K562 (cell line): ENCODE measurements around the gene KLHL29. TPM values are rescaled to one million over a fixed set of nuclear protein-coding genes. Genes with fewer than 3 reads are reported as not detected.
A peak's percentile ranks its signal among the peaks of the same experiment; 100 is the strongest.

ENCODE experiments used
- ATAC-seq: fragments of 200-7000 bp; cut with Tn5 transposase; 3 replicates; pipeline ENCODE4 v1.9.1; 2020; ENCODE audit warnings: moderate library complexity
- BruUV-seq: library from RNA; stranded (reverse); fragments of 400-500 nt; replicated peaks from 2 replicates; lab custom pipeline; 2021; lab: Mats Ljungman, UMichigan
- CTCF ChIA-PET: fragments of 300-600 bp; formaldehyde crosslinking; extraction: SDS; loops from one replicate; lab custom pipeline; 2021; ENCODE audit warnings: low intra/inter-chr PET ratio; lab: Yijun Ruan, JAX
- POLR2A ChIA-PET: fragments of 300-600, 350-650 bp; sonication (Branson Sonifier 250); formaldehyde crosslinking; extraction: SDS; loops from one replicate; lab custom pipeline; 2021; ENCODE audit warnings: antibody characterized with exemption, inconsistent platforms; lab: Yijun Ruan, JAX
- DNase-seq, 4 experiments: peaks; one replicate each; pipeline versions ENCODE4 v3.0.0 to v3.0.0-alpha.2; 2011 to 2018; ENCODE audit warnings: low spot score in 3 of 4, mixed read lengths in 3 of 4; ENCODE audit errors: extremely low read depth in 1 of 4
- FAIRE-seq: peaks from 2 replicates; lab custom pipeline; 2011; peaks lifted over from hg19 to GRCh38; lab: Jason Lieb, UNC
- H2AFZ ChIP-seq: 2 replicates; pipeline ENCODE4 v1.6.0; 2011; ENCODE audit warnings: low read depth, low read length, control low read depth, inconsistent platforms
- H3K27ac ChIP-seq: fragments of 200-600 bp; 3 replicates; pipeline ENCODE4 v1.8.0; 2011; ENCODE audit warnings: low read depth, mild to moderate bottlenecking, control low read depth, inconsistent platforms, low read length, moderate library complexity, mixed read lengths; ENCODE audit errors: extremely low read depth
- H3K27me3 ChIP-seq, 2 experiments: fragments of 300-600 bp in 1 of 2; 2 replicates in 1 of 2; 3 replicates in 1 of 2; pipeline versions ENCODE4 v1.6.0 to v1.8.0; 2011; ENCODE audit warnings: inconsistent platforms in 2 of 2, low read length in 2 of 2, mild to moderate bottlenecking in 1 of 2, mixed read lengths in 1 of 2, moderate library complexity in 1 of 2; ENCODE audit not compliant: control insufficient read depth in 2 of 2, insufficient read depth in 2 of 2
- H3K36me3 ChIP-seq: fragments of 300-600 bp; 3 replicates; pipeline ENCODE4 v1.8.0; 2011; ENCODE audit warnings: mild to moderate bottlenecking, low read length, inconsistent platforms; ENCODE audit not compliant: control insufficient read depth, insufficient read depth
- H3K4me1 ChIP-seq, 2 experiments: fragments of 200-600 bp in 1 of 2; replicated peaks in 1 of 2; 2 replicates in 1 of 2; 3 replicates in 1 of 2; pipeline versions ENCODE4 v1.5.1 to v1.8.0; 2011; ENCODE audit warnings: inconsistent platforms in 2 of 2, low read length in 2 of 2, mild to moderate bottlenecking in 1 of 2, mixed read lengths in 1 of 2, moderate library complexity in 1 of 2; ENCODE audit not compliant: control insufficient read depth in 2 of 2, insufficient read depth in 2 of 2
- H3K4me2 ChIP-seq: 2 replicates; pipeline ENCODE4 v1.6.1; 2011; ENCODE audit warnings: low read length, control low read depth, inconsistent platforms, mixed read lengths; ENCODE audit not compliant: insufficient read depth
- H3K4me3 ChIP-seq: fragments of 200-600 bp; sonication (generic), shearing (Covaris generic); 2 replicates; pipeline ENCODE4 v1.5.1; 2016; ENCODE audit warnings: control low read depth, inconsistent platforms
- H3K79me2 ChIP-seq: fragments of 200-600 bp; 3 replicates; pipeline ENCODE4 v1.8.0; 2011; ENCODE audit warnings: low read length, inconsistent platforms; ENCODE audit not compliant: control insufficient read depth, insufficient read depth
- H3K9ac ChIP-seq, 2 experiments: 2 replicates each; pipeline versions ENCODE4 v1.6.0 to v1.6.1; 2011; ENCODE audit warnings: low read depth in 2 of 2, low read length in 2 of 2, control low read depth in 1 of 2, inconsistent platforms in 1 of 2, mild to moderate bottlenecking in 1 of 2, mixed read lengths in 1 of 2; ENCODE audit not compliant: insufficient read depth in 1 of 2
- H3K9me1 ChIP-seq: one replicate; pipeline ENCODE4 v1.6.0; 2011; ENCODE audit warnings: inconsistent platforms, mild to moderate bottlenecking, low read length, moderate library complexity; ENCODE audit not compliant: control insufficient read depth, insufficient read depth
- H3K9me3 ChIP-seq: replicated peaks from 2 replicates; pipeline ENCODE4 v1.5.1; 2011; ENCODE audit warnings: low read depth, low read length, inconsistent platforms; ENCODE audit not compliant: control insufficient read depth, insufficient read depth
- H4K20me1 ChIP-seq: replicated peaks from 2 replicates; pipeline ENCODE4 v1.6.1; 2011; ENCODE audit warnings: low read length, inconsistent platforms, mixed read lengths; ENCODE audit not compliant: control insufficient read depth, insufficient read depth
- BCL6 ChIP-seq: fragments of 250-450 bp; sonication (Bioruptor Pico); IDR thresholded peaks from 2 replicates; pipeline ENCODE4 v1.4.0; 2020
- FOXJ2 ChIP-seq: fragments of 200-800 bp; sonication (Bioruptor generic); IDR thresholded peaks from 2 replicates; pipeline ENCODE4 v1.6.1; 2016; ENCODE audit warnings: missing genetic modification characterization, missing compliant biosample characterization
- HDAC3 ChIP-seq: fragments of 450-650 bp; IDR thresholded peaks from 2 replicates; pipeline ENCODE4 v1.6.1; 2018; ENCODE audit warnings: borderline replicate concordance, mild to moderate bottlenecking, moderate library complexity; ENCODE audit not compliant: partially characterized antibody
- HNRNPLL ChIP-seq: fragments of 200-400 bp; formaldehyde crosslinking; IDR thresholded peaks from 2 replicates; pipeline ENCODE4 v1.6.1; 2017; ENCODE audit warnings: low read length, low read depth, mild to moderate bottlenecking; ENCODE audit not compliant: poor library complexity, severe bottlenecking
- IFI16 ChIP-seq: fragments of 250-450 bp; sonication (Bioruptor Pico); IDR thresholded peaks from 2 replicates; pipeline ENCODE4 v2.1.2; 2022; ENCODE audit warnings: mild to moderate bottlenecking, inconsistent platforms
- L3MBTL2 ChIP-seq: fragments of 450-650 bp; IDR thresholded peaks from 2 replicates; pipeline ENCODE4 v1.6.1; 2016; ENCODE audit warnings: mild to moderate bottlenecking, moderate library complexity
- SAFB ChIP-seq: fragments of 200-400 bp; formaldehyde crosslinking; IDR thresholded peaks from 2 replicates; pipeline ENCODE4 v1.6.1; 2017; ENCODE audit warnings: low read depth, low read length, borderline replicate concordance
- ZBTB5 ChIP-seq: fragments of 450-650 bp; IDR thresholded peaks from 2 replicates; pipeline ENCODE4 v1.6.1; 2017; ENCODE audit warnings: antibody characterized with exemption
- ZNF24 ChIP-seq: fragments of 450-650 bp; IDR thresholded peaks from 2 replicates; pipeline ENCODE4 v1.6.1; 2016
- WGBS: fragments of 100-300 bp; shearing (Covaris generic); methylation state at CpG from one replicate; pipeline ENCODE4 v1.1.6; 2016; ENCODE audit warnings: low coverage, mixed read lengths; ENCODE audit not compliant: insufficient coverage; ENCODE audit errors: missing lambda C conversion rate; 5-methylcytosine and 5-hydroxymethylcytosine counted together
- in situ Hi-C: fragments of 300-500 bp; cut with MboI; formaldehyde crosslinking; loops from 4 replicates; pipeline ENCODE4 v1.15.0; 2018; ENCODE audit warnings: inconsistent platforms, mixed read lengths
- intact Hi-C: fragments of 100-400 bp; cut with micrococcal nuclease; formaldehyde crosslinking; loops from 2 replicates; pipeline ENCODE4 v1.14.2; 2022
- polyA plus RNA-seq, 8 experiments: library from polyadenylated mRNA; depleted of rRNA in 4 of 8; stranded (reverse) in 5 of 8; unstranded in 3 of 8; fragments of >200 nt; fragmentation: Nextera tagmentation in 2 of 8; fragmentation: Illumina TruSeq in 1 of 8; extraction: Ambion mirVana in 2 of 8; extraction: Trizol in 1 of 8; gene quantifications; 2 replicates each; pipeline versions ENCODE4 v1.2.1 to v1.2.3, GENCODE V29; 2011 to 2014; ENCODE audit warnings: inconsistent platforms in 1 of 8, missing spikeins in 1 of 8
- total RNA-seq, 7 experiments: library from RNA; depleted of rRNA in 6 of 7; stranded (reverse); fragments of >200 nt in 6 of 7; fragmentation: Illumina TruSeq in 2 of 7; extraction: Trizol in 2 of 7; gene quantifications; 2 replicates each; pipeline versions ENCODE4 v1.2.1 to v1.2.3, GENCODE V29; 2011 to 2021; ENCODE audit warnings: low replicate concordance in 1 of 7
- TF ChIP-seq, protein P1 (sequence below): fragments of 250-450 bp; sonication (Bioruptor Pico); IDR thresholded peaks from 2 replicates; pipeline ENCODE4 v1.4.0; 2020; ENCODE audit warnings: mild to moderate bottlenecking
- TF ChIP-seq, protein P2 (sequence below): IDR thresholded peaks from 2 replicates; pipeline ENCODE4 v1.6.1; 2011; ENCODE audit warnings: borderline replicate concordance, low read depth, mild to moderate bottlenecking, moderate library complexity, low read length; ENCODE audit not compliant: insufficient read depth, poor library complexity, severe bottlenecking
- TF ChIP-seq, protein P3 (sequence below): fragments of 450-650 bp; IDR thresholded peaks from 2 replicates; pipeline ENCODE4 v1.6.1; 2016

The KLHL29 gene
- total and polyA plus RNA-seq, 9 of the 15 experiments (the other 6 are each of a cell fraction or from before 2014, with no cell fraction given) = 0.03 to 0.31 (median 0.08) TPM; not detected in 1

DNA sequence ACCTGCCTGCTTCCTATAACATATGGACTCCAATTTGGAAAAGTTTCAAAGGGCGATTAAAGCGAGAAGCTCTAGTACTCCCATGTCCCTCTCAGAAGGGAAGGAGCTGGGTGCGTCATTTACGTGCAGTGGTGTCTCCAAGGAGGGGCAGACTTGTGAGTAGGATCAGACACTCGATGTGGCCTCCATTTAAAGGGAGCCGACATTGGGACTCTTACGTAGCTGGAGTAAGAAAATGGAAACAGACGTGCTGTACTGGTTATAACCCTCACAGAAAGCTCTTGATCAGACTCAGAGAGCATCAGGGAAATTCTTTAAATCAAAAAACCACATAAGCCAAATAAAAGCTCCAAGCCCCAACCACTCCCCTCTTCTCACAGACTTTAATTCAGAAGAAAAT is 198.5 kb downstream of the KLHL29 start:
- no peak overlapping the region for H3K9ac ChIP-seq
- TF ChIP-seq ZBTB5 (no peak), SAFB (no peak), HNRNPLL (peak; percentile 96), L3MBTL2 (no peak), ZNF24 (peak; percentile 53; the same call in 1 of the 2 replicates), BCL6 (CRISPR knock-in tag) (no peak), IFI16 (CRISPR knock-in tag) (no peak), FOXJ2 (no peak), HDAC3 (peak; percentile 77)
- TF ChIP-seq, protein P1, sequence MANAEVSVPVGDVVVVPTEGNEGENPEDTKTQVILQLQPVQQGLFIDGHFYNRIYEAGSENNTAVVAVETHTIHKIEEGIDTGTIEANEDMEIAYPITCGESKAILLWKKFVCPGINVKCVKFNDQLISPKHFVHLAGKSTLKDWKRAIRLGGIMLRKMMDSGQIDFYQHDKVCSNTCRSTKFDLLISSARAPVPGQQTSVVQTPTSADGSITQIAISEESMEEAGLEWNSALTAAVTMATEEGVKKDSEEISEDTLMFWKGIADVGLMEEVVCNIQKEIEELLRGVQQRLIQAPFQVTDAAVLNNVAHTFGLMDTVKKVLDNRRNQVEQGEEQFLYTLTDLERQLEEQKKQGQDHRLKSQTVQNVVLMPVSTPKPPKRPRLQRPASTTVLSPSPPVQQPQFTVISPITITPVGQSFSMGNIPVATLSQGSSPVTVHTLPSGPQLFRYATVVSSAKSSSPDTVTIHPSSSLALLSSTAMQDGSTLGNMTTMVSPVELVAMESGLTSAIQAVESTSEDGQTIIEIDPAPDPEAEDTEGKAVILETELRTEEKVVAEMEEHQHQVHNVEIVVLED = no peak
- TF ChIP-seq, protein P2, sequence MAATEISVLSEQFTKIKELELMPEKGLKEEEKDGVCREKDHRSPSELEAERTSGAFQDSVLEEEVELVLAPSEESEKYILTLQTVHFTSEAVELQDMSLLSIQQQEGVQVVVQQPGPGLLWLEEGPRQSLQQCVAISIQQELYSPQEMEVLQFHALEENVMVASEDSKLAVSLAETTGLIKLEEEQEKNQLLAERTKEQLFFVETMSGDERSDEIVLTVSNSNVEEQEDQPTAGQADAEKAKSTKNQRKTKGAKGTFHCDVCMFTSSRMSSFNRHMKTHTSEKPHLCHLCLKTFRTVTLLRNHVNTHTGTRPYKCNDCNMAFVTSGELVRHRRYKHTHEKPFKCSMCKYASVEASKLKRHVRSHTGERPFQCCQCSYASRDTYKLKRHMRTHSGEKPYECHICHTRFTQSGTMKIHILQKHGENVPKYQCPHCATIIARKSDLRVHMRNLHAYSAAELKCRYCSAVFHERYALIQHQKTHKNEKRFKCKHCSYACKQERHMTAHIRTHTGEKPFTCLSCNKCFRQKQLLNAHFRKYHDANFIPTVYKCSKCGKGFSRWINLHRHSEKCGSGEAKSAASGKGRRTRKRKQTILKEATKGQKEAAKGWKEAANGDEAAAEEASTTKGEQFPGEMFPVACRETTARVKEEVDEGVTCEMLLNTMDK = no peak
- TF ChIP-seq, protein P3, sequence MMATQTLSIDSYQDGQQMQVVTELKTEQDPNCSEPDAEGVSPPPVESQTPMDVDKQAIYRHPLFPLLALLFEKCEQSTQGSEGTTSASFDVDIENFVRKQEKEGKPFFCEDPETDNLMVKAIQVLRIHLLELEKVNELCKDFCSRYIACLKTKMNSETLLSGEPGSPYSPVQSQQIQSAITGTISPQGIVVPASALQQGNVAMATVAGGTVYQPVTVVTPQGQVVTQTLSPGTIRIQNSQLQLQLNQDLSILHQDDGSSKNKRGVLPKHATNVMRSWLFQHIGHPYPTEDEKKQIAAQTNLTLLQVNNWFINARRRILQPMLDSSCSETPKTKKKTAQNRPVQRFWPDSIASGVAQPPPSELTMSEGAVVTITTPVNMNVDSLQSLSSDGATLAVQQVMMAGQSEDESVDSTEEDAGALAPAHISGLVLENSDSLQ = no peak
- H4K20me1 ChIP-seq = 0 out of 2 replicates have a peak, but pooled peaks cover 4% of the 10 kb centered on the region
- H3K9me3 ChIP-seq = no peaks in the 10 kb centered on the region
- WGBS = 1% methylated on average over 8 of the region's 8 CpGs
- no peak overlapping the region for H3K4me2 ChIP-seq
- H3K36me3 ChIP-seq = no peaks in the 10 kb centered on the region
- H3K79me2 ChIP-seq = no peaks in the 10 kb centered on the region
- H3K4me3 ChIP-seq = no peak overlapping the region
- no peak overlapping the region for H2AFZ ChIP-seq
- no peak overlapping the region for H3K27ac ChIP-seq
- POLR2A ChIA-PET = no interaction called here
- CTCF ChIA-PET = no interaction called here
- H3K4me1 ChIP-seq = no peaks in the 10 kb centered on the region
- intact Hi-C loops = no loop called here
- H3K27me3 ChIP-seq = peaks cover 57 to 67% of the 10 kb centered on the region in 2 experiments
- no peaks in the 10 kb centered on the region for H3K9me1 ChIP-seq
- in situ Hi-C loops = no loop called here
- no peak for ATAC-seq
- BruUV-seq = no TSS peak
- FAIRE-seq = no peak
- no peak for DNase-seq
